GM06990 (cell line): ENCODE results near the gene FA2H.

ENCODE experiments used
- DNase-seq: peaks from one replicate; pipeline ENCODE4 v3.0.0-alpha.2; 2011; ENCODE audit not compliant: insufficient read length; ENCODE audit errors: extremely low read depth
- H3K27me3 ChIP-seq: replicated peaks from 2 replicates; pipeline ENCODE4 v1.6.0; 2011; ENCODE audit warnings: low read length; ENCODE audit not compliant: control insufficient read depth, insufficient read depth
- H3K36me3 ChIP-seq: 2 replicates; pipeline ENCODE4 v1.5.1; 2011; ENCODE audit warnings: low read length; ENCODE audit not compliant: control insufficient read depth, insufficient read depth
- H3K4me3 ChIP-seq: replicated peaks from 2 replicates; pipeline ENCODE4 v1.5.1; 2011; ENCODE audit warnings: low read depth, mild to moderate bottlenecking, control low read depth, low read length
- TF ChIP-seq, protein P1 (sequence below): IDR thresholded peaks from 2 replicates; pipeline ENCODE4 v1.5.1; 2011; ENCODE audit warnings: low read length, control low read depth, mild to moderate bottlenecking, inconsistent platforms; ENCODE audit not compliant: insufficient read depth, poor library complexity, severe bottlenecking

FA2H gene

GRCh38 chr16:74745109-74745615 lies 29.5 kb downstream of the FA2H start:
- Histone ChIP-seq H3K4me3 (no peak overlapping the region), H3K27me3 (no peaks in the 10 kb centered on the region; the same call in 1 of the 2 replicates), H3K36me3 (no peaks in the 10 kb centered on the region)
- DNase-seq: no peak
- TF ChIP-seq, protein P1, sequence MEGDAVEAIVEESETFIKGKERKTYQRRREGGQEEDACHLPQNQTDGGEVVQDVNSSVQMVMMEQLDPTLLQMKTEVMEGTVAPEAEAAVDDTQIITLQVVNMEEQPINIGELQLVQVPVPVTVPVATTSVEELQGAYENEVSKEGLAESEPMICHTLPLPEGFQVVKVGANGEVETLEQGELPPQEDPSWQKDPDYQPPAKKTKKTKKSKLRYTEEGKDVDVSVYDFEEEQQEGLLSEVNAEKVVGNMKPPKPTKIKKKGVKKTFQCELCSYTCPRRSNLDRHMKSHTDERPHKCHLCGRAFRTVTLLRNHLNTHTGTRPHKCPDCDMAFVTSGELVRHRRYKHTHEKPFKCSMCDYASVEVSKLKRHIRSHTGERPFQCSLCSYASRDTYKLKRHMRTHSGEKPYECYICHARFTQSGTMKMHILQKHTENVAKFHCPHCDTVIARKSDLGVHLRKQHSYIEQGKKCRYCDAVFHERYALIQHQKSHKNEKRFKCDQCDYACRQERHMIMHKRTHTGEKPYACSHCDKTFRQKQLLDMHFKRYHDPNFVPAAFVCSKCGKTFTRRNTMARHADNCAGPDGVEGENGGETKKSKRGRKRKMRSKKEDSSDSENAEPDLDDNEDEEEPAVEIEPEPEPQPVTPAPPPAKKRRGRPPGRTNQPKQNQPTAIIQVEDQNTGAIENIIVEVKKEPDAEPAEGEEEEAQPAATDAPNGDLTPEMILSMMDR: no peak

DNA sequence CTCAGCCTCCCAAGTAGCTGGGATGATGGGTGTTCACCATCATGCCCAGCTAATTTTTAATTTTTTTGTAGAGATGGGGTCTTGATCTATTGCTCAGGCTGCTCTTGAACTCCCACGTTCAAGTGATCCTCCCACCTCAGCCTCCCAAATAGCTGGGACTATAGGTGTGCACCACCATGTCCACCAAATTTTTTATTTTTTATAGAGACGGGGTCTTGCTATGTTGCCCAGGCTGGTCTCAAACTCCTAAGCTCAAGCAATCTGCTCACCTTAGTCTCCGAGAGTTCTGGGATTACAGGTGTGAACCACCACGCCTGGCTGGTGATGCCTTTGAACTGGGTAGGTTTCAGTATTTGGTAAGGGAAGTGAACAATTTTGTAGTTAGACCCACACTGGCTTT lies 30.1 kb downstream of the FA2H start:
- no peak for DNase-seq
- Histone ChIP-seq H3K27me3 (no peaks in the 10 kb centered on the region; the same call in 1 of the 2 replicates), H3K4me3 (no peak overlapping the region), H3K36me3 (no peaks in the 10 kb centered on the region)
- TF ChIP-seq, protein P1: no peak

DNA sequence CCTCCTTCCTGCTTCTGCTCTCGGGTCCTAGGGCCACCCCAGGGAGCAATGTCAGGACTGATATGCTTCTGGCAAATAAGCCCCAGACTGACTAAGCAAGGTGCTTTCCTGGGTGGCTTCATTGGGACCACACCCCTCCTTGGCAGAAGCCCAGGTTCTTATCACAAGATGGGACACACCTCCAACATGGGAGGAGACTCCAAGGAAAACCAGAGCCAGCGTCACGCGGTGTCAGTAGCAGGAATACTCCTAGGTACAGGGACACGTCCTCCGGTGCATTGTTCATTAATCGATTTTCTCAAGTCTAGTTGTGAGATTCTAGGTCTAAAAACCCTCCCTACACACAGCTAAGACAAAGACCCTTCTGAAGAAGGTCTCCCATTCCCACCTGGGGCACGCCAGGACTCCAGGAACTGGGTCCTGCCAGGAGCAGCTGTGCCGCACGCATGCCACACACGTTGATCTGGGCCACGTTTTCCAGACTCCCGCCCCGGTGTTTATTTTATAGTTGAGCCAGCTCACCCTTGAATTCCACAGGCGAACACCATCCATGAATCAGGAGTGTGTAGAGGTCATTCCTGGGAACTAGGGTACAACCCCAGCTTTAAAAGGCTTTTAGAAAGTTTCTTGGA lies 30.8 kb downstream of the FA2H start:
- H3K27me3 ChIP-seq: no peaks in the 10 kb centered on the region; the same call in 1 of the 2 replicates
- DNase-seq: no peak
- no peaks in the 10 kb centered on the region for H3K36me3 ChIP-seq
- TF ChIP-seq, protein P1: no peak
- no peak overlapping the region for H3K4me3 ChIP-seq

DNA sequence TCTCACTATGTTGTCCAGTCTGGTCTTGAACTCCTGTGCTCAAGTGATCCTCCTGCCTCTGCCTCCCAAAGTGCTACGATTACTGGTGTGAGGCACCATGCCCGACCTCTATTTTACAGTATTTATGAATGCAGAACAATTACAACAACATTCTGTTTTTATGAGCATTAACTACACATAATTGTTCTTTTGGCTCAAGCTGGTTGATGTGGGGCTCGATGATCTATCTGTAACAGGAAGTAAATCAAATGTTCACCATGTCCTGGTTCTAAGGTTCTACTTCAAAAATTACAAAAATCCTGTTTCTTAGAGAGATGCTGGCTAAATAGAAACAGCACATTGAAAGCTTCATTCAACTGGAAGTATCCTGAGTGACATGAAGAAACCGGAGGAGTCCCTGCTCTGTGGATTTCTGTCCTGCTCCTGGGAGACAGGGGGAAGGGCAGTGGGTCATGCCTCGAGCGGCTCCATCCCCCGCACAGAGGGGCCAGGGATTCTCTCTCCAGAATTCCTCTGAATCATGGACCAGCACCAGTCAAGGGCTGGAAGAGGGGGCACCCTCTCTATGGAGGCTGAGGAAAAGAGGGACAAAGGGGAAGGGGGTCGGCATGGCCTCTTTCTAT lies 31.5 kb downstream of the FA2H start:
- TF ChIP-seq, protein P1: no peak
- H3K27me3 ChIP-seq: no peaks in the 10 kb centered on the region; the same call in 1 of the 2 replicates
- no peak overlapping the region for H3K4me3 ChIP-seq
- no peaks in the 10 kb centered on the region for H3K36me3 ChIP-seq
- no peak for DNase-seq

DNA sequence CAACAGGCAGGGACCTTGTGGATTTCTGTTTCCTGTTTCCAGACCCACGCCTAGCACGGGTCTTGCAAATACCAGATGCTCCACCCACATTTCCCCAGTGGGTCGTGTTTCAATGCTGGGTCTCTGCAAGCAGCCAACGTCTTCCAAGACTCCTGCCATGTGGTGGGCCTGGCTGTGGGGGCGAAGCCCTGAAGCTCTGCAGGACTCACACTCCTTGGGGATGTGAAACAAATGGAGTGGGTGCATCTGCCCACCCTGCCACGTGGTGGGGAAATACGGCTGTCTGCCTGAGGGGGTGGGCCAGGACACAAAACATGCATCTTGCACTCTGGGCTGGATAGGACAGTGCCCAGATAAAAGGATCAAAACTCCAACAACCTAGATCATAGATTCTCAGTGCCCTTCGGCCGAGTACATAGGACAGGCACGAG lies 32.6 kb downstream of the FA2H start:
- TF ChIP-seq, protein P1: no peak
- DNase-seq: no peak
- Histone ChIP-seq H3K36me3 (no peaks in the 10 kb centered on the region), H3K27me3 (no peaks in the 10 kb centered on the region), H3K4me3 (no peak overlapping the region)
